Measurements from ENCODE around the gene ORM2.

ORM2 gene

GRCh38 chr9:114296338-114296737 is 33.3 kb upstream of the ORM2 start:
- Histone ChIP-seq H3K4me3 (ENCODE audit: low read length) (no peak overlapping the region), H4K20me1 (ENCODE audit: insufficient read depth, low read length) (no peaks in the 10 kb centered on the region), H3K4me2 (ENCODE audit: low read depth, low read length) (no peak overlapping the region), H3K9ac (ENCODE audit: low read length) (no peak overlapping the region), H2AFZ (ENCODE audit: low read length) (no peak overlapping the region), H3F3A (ENCODE audit: insufficient read depth, low read length) (no peaks in the 10 kb centered on the region), H3K36me3 (replicated peaks; ENCODE audit: insufficient read depth, low read length) (no peaks in the 10 kb centered on the region), H3K9me3 (replicated peaks; ENCODE audit: insufficient read depth, low read length) (no peaks in the 10 kb centered on the region), H3K9me2 (replicated peaks; ENCODE audit: insufficient read depth, low read length) (no peaks in the 10 kb centered on the region), H3K4me1 (ENCODE audit: low read length) (no peaks in the 10 kb centered on the region), H3K79me2 (ENCODE audit: low read length) (no peaks in the 10 kb centered on the region), H3K27me3 (replicated peaks; ENCODE audit: insufficient read depth, low read length) (no peaks in the 10 kb centered on the region), H3K27ac (ENCODE audit: low read length) (no peak overlapping the region)
- no peak for TF ChIP-seq CTCF (IDR thresholded peaks at IDR 0.05; ENCODE audit: low read length)
- TF ChIP-seq EZH2 (optimal IDR thresholded peaks at IDR 0.05; ENCODE audit: low read depth, low read length), result no peak
- TF ChIP-seq EZH2phosphoT487 (IDR thresholded peaks at IDR 0.05; ENCODE audit: low read length), result no peak
- DNase-seq, result no peak

- H3K4me2 ChIP-seq (ENCODE audit: low read depth, low read length), result no peak overlapping the region
- H3K36me3 ChIP-seq (replicated peaks; ENCODE audit: insufficient read depth, low read length), result no peaks in the 10 kb centered on the region
- no peaks in the 10 kb centered on the region for H3F3A ChIP-seq (ENCODE audit: insufficient read depth, low read length)
- H3K9ac ChIP-seq (ENCODE audit: low read length), result no peak overlapping the region
- no peak overlapping the region for H3K27ac ChIP-seq (ENCODE audit: low read length)
- H3K9me3 ChIP-seq (replicated peaks; ENCODE audit: insufficient read depth, low read length), result no peaks in the 10 kb centered on the region
- no peaks in the 10 kb centered on the region for H3K4me1 ChIP-seq (ENCODE audit: low read length)
- no peak overlapping the region for H2AFZ ChIP-seq (ENCODE audit: low read length)
- no peaks in the 10 kb centered on the region for H3K79me2 ChIP-seq (ENCODE audit: low read length)
- H3K27me3 ChIP-seq (replicated peaks; ENCODE audit: insufficient read depth, low read length), result no peaks in the 10 kb centered on the region
- no peak overlapping the region for H3K4me3 ChIP-seq (ENCODE audit: low read length)
- TF ChIP-seq EZH2phosphoT487 (IDR thresholded peaks at IDR 0.05; ENCODE audit: low read length) (no peak), CTCF (IDR thresholded peaks at IDR 0.05; ENCODE audit: low read length) (no peak), EZH2 (optimal IDR thresholded peaks at IDR 0.05; ENCODE audit: low read depth, low read length) (no peak)
- no peak for DNase-seq
- no peaks in the 10 kb centered on the region for H4K20me1 ChIP-seq (ENCODE audit: insufficient read depth, low read length)
- no peaks in the 10 kb centered on the region for H3K9me2 ChIP-seq (replicated peaks; ENCODE audit: insufficient read depth, low read length)
Observed at GRCh38 chr9:114299286-114300152, 30.1 kb upstream of the ORM2 start.

GRCh38 chr9:114300153-114300845 is 29.4 kb upstream of the ORM2 start:
- Histone ChIP-seq H3K36me3 (replicated peaks; ENCODE audit: insufficient read depth, low read length) (no peaks in the 10 kb centered on the region), H2AFZ (ENCODE audit: low read length) (no peak overlapping the region), H3K9ac (ENCODE audit: low read length) (no peak overlapping the region), H3K27ac (ENCODE audit: low read length) (no peak overlapping the region), H3K9me2 (replicated peaks; ENCODE audit: insufficient read depth, low read length) (no peaks in the 10 kb centered on the region), H3K79me2 (ENCODE audit: low read length) (no peaks in the 10 kb centered on the region), H3K9me3 (replicated peaks; ENCODE audit: insufficient read depth, low read length) (no peaks in the 10 kb centered on the region), H3F3A (ENCODE audit: insufficient read depth, low read length) (no peaks in the 10 kb centered on the region), H4K20me1 (ENCODE audit: insufficient read depth, low read length) (no peaks in the 10 kb centered on the region), H3K4me2 (ENCODE audit: low read depth, low read length) (no peak overlapping the region), H3K27me3 (replicated peaks; ENCODE audit: insufficient read depth, low read length) (no peaks in the 10 kb centered on the region), H3K4me1 (ENCODE audit: low read length) (no peaks in the 10 kb centered on the region), H3K4me3 (ENCODE audit: low read length) (no peak overlapping the region)
- TF ChIP-seq EZH2 (optimal IDR thresholded peaks at IDR 0.05; ENCODE audit: low read depth, low read length) (no peak), CTCF (IDR thresholded peaks at IDR 0.05; ENCODE audit: low read length) (no peak), EZH2phosphoT487 (IDR thresholded peaks at IDR 0.05; ENCODE audit: low read length) (no peak)
- DNase-seq, result no peak
